NCI-H146 treated with DMSO at 0.1 percent for 48 hours (cell line): ENCODE results near the gene SYNPO.

Experiments
- DNase-seq: peaks from one replicate; lab custom pipeline; 2025; ENCODE audit not compliant: unreplicated experiment; lab: John Stamatoyannopoulos, UW

The SYNPO gene

DNA sequence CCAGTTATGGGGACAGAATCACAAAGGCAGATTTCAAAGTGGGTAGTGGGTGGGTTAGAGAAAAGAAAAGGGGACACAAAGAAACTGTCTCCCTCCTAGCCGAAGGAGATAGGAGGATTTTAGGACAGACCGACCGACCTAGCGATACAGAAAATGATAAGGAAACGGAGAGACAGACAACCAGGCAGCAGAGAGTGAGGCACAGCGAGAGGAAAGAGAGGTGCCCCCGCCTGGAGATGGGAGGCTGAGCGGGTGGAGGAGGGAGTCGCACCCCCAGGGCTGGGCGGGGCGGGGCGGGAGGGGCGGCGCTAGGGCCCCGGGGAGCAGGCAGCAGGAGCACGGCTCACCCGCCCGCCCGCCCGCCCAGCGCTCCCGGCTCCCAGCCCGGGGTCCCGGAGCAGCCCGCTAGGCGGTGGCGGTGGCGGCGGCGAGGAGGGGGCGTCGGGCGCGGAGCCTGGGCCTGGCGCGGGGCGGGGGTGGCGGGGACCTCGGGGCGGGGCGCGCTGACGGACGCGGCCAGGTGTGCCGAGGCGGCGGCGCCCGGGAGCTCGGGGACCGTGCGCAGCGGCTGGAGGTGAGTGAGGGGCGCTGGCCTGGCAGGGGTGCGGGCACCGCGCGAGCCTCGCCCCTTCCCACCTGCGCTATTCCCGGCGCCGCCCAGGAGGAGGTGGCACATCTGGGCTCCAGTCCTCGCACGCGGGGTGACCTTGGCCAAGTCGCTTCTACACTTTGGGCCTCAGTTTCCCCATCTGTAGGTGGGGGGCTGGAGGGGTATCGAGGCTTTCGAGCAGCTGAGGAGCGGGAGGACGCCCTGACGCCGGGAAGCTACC, 15.9 kb upstream of the SYNPO start:
- no peak for DNase-seq

- no peak for DNase-seq
Observed at GRCh38 chr5:150625164-150625535, 15.3 kb upstream of the SYNPO start.

DNA sequence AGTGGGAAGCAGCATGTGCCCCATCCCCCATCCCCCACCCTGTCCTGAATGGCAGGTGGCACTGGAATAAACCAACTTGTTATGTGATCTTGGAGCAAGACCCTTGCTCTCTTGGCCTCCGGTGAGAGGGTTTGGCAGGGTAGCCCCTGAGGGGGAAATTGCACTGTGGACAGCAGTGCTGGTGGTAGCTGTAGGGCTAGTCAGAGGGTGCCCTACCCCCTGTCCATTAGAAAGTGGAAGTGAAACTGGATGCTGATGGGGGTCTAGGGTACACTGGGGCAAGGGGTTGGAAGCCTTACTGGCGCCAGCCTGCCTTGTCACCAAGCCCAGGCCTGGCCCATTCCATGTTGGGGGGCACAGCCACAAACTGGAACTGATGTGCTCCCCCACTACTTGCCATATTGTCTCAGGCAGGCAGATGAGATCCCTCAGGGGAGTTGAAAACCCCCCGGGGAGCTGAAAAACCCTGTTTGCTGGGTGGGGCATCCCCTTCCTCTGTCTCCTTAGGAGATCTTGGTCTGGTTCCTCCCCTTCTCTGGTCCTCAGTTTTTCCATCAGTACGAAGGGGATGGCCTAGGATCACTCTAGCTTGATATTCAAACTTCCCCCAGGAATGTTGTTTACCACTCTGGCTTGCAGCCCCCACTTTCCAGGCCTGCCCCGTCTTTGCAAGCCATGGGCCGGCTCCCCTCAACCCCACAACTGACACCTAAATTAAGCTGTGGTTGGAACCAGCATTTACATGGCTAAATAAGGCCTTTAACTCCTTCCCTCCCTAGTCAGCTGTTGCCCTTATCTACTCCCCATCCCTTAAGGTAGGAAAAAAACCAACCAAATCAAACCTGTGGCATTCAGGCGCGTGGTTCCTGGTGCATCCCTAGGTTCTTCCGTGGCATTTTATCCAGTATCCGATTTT, 14.4 kb upstream of the SYNPO start:
- DNase-seq = no peak

DNA sequence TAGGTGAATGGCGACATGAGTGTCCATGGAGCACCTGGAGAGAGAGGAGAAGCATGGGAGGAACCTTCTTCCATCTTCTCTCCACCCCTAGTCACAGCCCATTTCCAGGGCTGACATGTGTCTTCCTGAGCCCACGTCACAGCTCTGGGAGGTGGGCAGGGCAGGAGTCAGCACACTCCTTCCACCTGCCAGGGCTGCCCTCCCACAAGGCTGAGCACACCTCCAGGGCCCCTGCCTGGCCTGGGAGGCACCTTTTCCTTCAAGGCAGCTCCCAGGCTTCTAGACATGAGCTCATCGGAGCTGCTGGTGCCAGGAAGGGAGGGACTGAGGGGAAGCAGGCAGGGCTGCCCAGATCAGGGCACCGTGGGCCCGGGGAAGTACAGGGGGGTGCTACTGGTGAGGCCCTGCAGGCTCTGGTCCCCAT, 13.6 kb upstream of the SYNPO start:
- no peak for DNase-seq

- no peak for DNase-seq
Observed at GRCh38 chr5:150627731-150628545, 12.5 kb upstream of the SYNPO start.

- no peak for DNase-seq
Observed at GRCh38 chr5:150628936-150629485, 11.4 kb upstream of the SYNPO start.

DNA sequence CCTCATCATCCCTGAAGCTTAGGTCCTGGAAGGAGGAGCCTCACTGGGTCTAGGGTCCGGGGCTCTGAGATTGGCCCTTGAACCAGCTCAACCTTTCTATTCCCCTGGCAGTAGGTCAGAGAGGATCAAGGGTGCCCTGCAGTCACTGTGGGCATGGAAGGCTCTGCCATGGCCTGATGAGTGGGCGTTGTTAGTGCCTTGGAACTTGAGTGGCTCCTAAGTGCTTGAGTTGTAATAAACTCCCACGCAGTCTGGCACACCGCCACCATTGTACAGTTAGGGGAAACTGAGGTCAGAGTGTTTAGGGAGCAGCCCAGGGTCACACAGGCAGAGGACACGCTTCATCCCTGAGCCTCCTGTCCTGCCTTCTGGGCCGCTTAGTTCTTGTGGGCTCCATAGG, 10.4 kb upstream of the SYNPO start:
- DNase-seq = no peak

DNA sequence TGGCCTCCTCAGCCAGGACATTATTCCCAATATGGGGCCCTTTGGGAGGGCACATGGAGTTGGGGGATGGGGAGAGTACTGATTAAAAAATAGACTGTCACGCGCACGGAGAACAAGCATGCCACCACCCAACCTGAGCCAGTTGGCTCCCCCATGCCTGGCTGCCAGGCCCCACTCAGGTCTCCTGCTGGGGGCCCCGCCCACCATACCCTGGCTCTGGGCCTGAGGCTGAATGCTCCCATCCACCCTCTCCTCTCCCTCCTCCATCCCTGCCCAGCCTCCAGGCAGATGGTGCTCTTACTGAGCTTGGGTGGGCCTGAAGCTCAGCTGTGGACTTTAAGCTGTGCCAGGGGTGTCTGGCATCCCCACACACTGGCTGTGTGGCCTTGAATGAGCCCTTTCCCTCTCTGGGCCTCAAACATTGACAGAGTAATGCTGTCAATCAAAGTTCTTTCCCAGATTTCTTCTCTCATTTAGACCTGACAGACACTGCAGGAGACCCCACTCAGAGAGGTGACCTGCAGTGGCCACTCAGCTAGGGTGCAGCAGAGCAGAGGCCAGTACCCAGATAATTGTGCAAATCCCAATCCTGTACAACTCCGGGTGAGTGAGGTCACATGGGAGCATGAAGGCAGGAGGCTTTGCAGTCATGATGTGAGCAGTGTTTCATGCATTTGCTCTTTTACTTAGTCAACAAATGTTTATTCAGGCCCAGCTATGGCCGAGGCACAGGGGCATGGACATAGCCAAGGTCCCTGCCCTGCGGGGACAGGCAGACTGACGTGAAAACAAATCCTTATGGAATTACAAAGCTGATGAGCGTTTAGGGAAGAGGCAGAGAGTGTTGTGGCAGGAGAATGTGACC, 9.8 kb upstream of the SYNPO start:
- DNase-seq = no peak

- no peak for DNase-seq
Observed at GRCh38 chr5:150631326-150631701, 9.1 kb upstream of the SYNPO start.

- no peak for DNase-seq
Observed at GRCh38 chr5:150632305-150633160, 7.9 kb upstream of the SYNPO start.

GRCh38 chr5:150633429-150633828, 7.0 kb upstream of the SYNPO start:
- DNase-seq = no peak

- no peak for DNase-seq
Observed at GRCh38 chr5:150636391-150637244, 3.8 kb upstream of the SYNPO start.

- no peak for DNase-seq
Observed at GRCh38 chr5:150637245-150638052, 3.0 kb upstream of the SYNPO start.

DNA sequence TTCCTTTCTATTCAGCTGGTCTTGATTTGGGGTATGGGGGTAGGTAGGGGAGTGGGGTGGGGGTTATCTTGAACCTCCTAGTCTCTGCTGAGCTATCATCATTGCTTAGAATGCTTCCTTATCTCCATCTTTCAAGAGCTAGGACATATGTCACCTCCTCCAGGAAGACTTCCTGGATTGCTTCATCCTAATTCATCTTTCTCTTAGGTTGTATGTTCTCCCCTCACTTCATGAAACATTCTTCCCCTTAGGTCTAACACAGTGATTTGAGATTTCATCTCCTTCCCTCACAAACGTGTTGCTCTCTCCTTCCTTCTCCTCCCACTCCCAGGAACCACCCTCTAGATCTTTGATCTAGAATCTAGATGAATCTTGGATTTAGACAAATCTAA, 2.4 kb upstream of the SYNPO start:
- no peak for DNase-seq

GRCh38 chr5:150638488-150639376, 1.7 kb upstream of the SYNPO start:
- no peak for DNase-seq

DNA sequence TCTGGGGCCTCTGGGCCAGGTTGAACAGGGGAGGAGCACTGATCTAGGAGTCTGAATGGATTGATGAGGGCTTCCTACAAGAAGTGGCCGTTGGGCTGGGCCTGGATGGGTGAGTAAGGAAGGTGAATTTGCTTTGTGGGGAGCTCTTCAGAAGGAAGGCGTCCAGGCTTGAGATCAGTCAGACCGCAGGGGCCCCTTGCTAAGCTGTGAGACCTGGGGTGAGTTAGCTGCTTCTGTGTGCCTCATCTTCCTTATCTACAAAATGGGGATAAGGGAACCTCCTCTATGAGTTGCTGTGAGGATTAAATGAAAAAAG, 1.1 kb upstream of the SYNPO start:
- no peak for DNase-seq

- DNase-seq = no peak
Observed at GRCh38 chr5:150639751-150640150, 709 bp upstream of the SYNPO start.
